ENCODE results near the gene ZNF784. TPM values are rescaled to one million over a fixed set of nuclear protein-coding genes. Genes with fewer than 3 reads are reported as not detected.

The ZNF784 gene
- total and polyA plus RNA-seq, 12 donors: 3.5 to 16.3 (median 9.5) TPM

DNA sequence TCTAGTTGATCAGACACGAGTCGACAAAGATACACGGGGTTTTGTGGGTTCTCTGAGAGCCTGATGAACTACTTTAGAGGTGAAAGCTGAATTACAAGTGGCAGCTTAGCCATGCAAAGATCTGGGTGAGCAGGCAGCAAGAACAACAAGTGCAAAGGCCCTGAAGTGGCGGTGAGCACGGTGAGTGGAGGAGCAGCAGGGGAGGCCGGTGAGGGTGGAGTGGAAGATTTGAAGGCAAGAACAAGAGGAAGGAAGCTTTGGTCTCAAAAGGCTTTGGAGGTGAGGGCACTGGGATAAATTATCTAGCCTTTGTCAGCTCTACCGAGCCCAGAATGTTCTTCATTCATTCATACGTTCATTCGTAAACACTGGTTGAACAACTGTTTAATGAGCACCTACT, 17.5 kb downstream of the ZNF784 start:
- H3K27ac ChIP-seq: peak overlapping the region in 3 of 5 donors; percentile 91 to 94 (median 92)

DNA sequence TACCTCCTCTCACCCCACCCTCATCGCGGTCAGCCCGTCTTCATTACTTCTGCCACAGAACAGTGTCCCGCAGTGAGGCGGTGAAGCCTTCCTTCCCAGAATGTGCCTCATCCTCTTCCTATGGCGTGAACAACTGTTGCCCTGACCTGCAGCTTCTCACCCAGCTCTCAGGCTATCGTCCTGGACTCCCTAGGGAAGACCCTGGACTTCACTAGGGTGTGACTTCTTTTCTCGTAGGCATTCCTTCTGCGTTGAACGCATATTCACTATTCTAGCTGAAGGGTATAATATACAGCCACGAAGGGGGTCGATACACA, 17.9 kb downstream of the ZNF784 start:
- H3K27me3 ChIP-seq: no peaks in the 10 kb centered on the region
- peak overlapping the region; percentile 72 to 94 (median 91) for H3K27ac ChIP-seq
- intact Hi-C loops (cut with DNase I): no loop called here
- no peaks in the 10 kb centered on the region for H3K9me3 ChIP-seq (replicated peaks in 1 of 3)
- H3K36me3 ChIP-seq (replicated peaks in 1 of 2): no peaks in the 10 kb centered on the region
- H3K4me1 ChIP-seq (replicated peaks in 1 of 2): peaks cover 12 to 26% of the 10 kb centered on the region in 2 donors
- peak in 1 of 6 experiments; percentile 0 for TF ChIP-seq CTCF (IDR thresholded peaks at IDR 0.05)
- no peak for TF ChIP-seq POLR2A (IDR thresholded peaks at IDR 0.05)
- no peak for DNase-seq
- 16 to 21% (median 18%) methylated on average over 11 to 12 of the region's 12 CpGs for WGBS, 4 donors
- H3K4me3 ChIP-seq: peak overlapping the region in 3 of 4 donors; percentile 62 to 91 (median 71)

More for the DNA sequence above, 17.5 kb downstream of the ZNF784 start:
- Histone ChIP-seq H3K4me1 (replicated peaks in 1 of 2) (peaks cover 15 to 29% of the 10 kb centered on the region in 2 donors), H3K9me3 (replicated peaks in 1 of 3) (no peaks in the 10 kb centered on the region), H3K36me3 (replicated peaks in 1 of 2) (no peaks in the 10 kb centered on the region), H3K4me3 (peak overlapping the region in 1 of 4 donors; percentile 91), H3K27me3 (no peaks in the 10 kb centered on the region)
- no peak for DNase-seq
- intact Hi-C loops (cut with DNase I): no loop called here
- 65 to 71% (median 69%) methylated on average over 9 of the region's 9 CpGs for WGBS, 4 donors
- TF ChIP-seq POLR2A (IDR thresholded peaks at IDR 0.05) (no peak), CTCF (IDR thresholded peaks at IDR 0.05) (no peak)

DNA sequence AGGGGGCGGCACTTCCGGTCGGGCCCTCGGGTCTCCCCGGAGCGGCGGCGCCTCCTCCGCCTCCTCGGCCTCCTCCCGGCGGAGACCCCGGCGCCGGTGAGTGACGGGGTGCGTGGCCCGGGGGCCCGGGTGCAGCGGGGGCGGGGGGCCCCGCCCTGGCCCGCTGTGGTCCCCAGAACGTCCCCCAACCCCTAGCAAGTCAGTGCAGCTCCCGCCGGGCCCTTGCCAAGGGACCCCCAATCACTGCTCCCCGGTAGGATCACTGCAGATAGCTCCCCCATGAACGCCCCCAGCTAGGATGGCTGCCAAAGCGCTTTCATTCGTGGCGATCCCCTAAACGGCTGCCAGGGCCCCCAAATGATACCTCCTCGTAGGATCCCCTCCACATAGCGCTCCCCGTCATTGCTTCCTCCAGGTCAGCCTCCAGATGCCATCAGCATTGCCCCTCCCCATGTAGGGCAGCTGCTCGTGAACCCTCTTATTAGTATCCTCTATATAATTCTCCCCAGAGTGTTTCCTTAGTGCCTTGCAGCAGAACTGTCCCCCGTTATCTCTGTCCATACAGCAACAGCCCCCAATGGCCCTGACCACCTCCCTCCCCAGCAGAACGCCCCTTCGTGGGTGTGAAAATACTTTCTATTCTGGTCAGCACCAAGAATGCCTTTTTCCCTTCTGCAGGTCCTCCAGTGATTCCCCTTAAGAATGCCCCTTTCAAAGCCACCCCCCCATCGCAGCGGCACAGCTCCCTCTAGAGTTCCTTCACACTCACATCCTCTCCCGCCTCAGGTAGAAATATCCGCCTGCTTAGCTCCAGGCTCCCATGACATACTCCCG, 18.5 kb downstream of the ZNF784 start, which contains the start of gene ZNF865:
TSS of gene ZNF865 (plus strand) at position 11 of the 834 bp plus-strand sequence. CDS start 7,972 bp downstream, outside the sequence.
- H3K4me1 ChIP-seq (replicated peaks in 1 of 2): peaks cover 10 to 26% of the 10 kb centered on the region in 2 donors
- intact Hi-C loops (cut with DNase I): no loop called here
- H3K27me3 ChIP-seq: no peaks in the 10 kb centered on the region
- no peak for TF ChIP-seq POLR2A (IDR thresholded peaks at IDR 0.05)
- TF ChIP-seq CTCF (IDR thresholded peaks at IDR 0.05): peak in 5 of 6 experiments; percentile 30 to 78 (median 61)
- H3K4me3 ChIP-seq: peak within 1 kb of the TSS in 3 of 4 donors; percentile 62 to 91 (median 71)
- DNase-seq: peak; percentile 71 to 84 (median 81)
- no peaks in the 10 kb centered on the region for H3K36me3 ChIP-seq (replicated peaks in 1 of 2)
- peak within 1 kb of the TSS; percentile 79 to 94 (median 91) for H3K27ac ChIP-seq
- no peaks in the 10 kb centered on the region for H3K9me3 ChIP-seq (replicated peaks in 1 of 3)
- 1% methylated on average over 15 to 39 of the region's 44 CpGs for WGBS, 4 donors

- TF ChIP-seq POLR2A (IDR thresholded peaks at IDR 0.05): peak in 1 of 2 donors; percentile 26
- no peak for TF ChIP-seq CTCF (IDR thresholded peaks at IDR 0.05)
- Histone ChIP-seq H3K4me1 (replicated peaks in 1 of 2) (peaks cover 13 to 27% of the 10 kb centered on the region in 2 donors), H3K4me3 (peak overlapping the region in 3 of 4 donors; percentile 62 to 91 (median 71)), H3K9me3 (replicated peaks in 1 of 3) (no peaks in the 10 kb centered on the region), H3K27ac (peak overlapping the region; percentile 79 to 94 (median 91)), H3K36me3 (replicated peaks in 1 of 2) (no peaks in the 10 kb centered on the region), H3K27me3 (no peaks in the 10 kb centered on the region)
- 0% methylated on average over 16 to 43 of the region's 43 CpGs for whole genome bisulfite sequencing, 4 donors
- peak; percentile 97 to 98 (median 98) for DNase-seq
- intact Hi-C loops (cut with DNase I): no loop called here
Measured at GRCh38 chr19:55605207-55605636, 19.1 kb downstream of the ZNF784 start.
